H9 (cell line): Measurements from ENCODE around the gene FRYL. TPM values are rescaled to one million over a fixed set of nuclear protein-coding genes. Genes with fewer than 3 reads are reported as not detected.

Source experiments
- DNase-seq: peaks from one replicate; pipeline ENCODE4 v3.0.0-alpha.2; 2017
- H2AFZ ChIP-seq: one replicate; pipeline ENCODE4 v1.6.1; 2013; ENCODE audit warnings: mild to moderate bottlenecking, low read length, control low read depth, moderate library complexity
- H2AK5ac ChIP-seq: 2 replicates; pipeline ENCODE4 v1.6.1; 2013; ENCODE audit warnings: low read length, control low read depth, mixed read lengths; ENCODE audit not compliant: insufficient read length
- H2BK120ac ChIP-seq: one replicate; pipeline ENCODE4 v1.6.1; 2013; ENCODE audit warnings: low read depth, mild to moderate bottlenecking, low read length, control low read depth, inconsistent platforms; ENCODE audit not compliant: poor library complexity, severe bottlenecking
- H2BK12ac ChIP-seq: 2 replicates; pipeline ENCODE4 v1.6.1; 2013; ENCODE audit warnings: low read length, control low read depth, mixed read lengths, low read depth; ENCODE audit not compliant: insufficient read length
- H2BK15ac ChIP-seq: 2 replicates; pipeline ENCODE4 v1.6.1; 2013; ENCODE audit warnings: low read depth, low read length, control low read depth
- H2BK20ac ChIP-seq: one replicate; pipeline ENCODE4 v1.6.1; 2013; ENCODE audit warnings: low read depth, mild to moderate bottlenecking, low read length, control low read depth, inconsistent platforms; ENCODE audit not compliant: poor library complexity, severe bottlenecking
- H2BK5ac ChIP-seq: 2 replicates; pipeline ENCODE4 v1.6.1; 2013; ENCODE audit warnings: low read length, control low read depth, mixed read lengths; ENCODE audit not compliant: insufficient read length
- H3K14ac ChIP-seq: 2 replicates; pipeline ENCODE4 v1.6.1; 2013; ENCODE audit warnings: low read length, control low read depth; ENCODE audit not compliant: insufficient read depth
- H3K18ac ChIP-seq: 2 replicates; pipeline ENCODE4 v1.6.1; 2013; ENCODE audit warnings: low read depth, mild to moderate bottlenecking, mixed read lengths, low read length, control low read depth; ENCODE audit not compliant: insufficient read length
- H3K23ac ChIP-seq: 2 replicates; pipeline ENCODE4 v1.6.1; 2013; ENCODE audit warnings: low read length, control low read depth, mixed read lengths, low read depth; ENCODE audit not compliant: insufficient read length
- H3K23me2 ChIP-seq: 2 replicates; pipeline ENCODE4 v1.6.1; 2013; ENCODE audit warnings: low read depth, mild to moderate bottlenecking, mixed read lengths, low read length, control low read depth; ENCODE audit not compliant: insufficient read length, poor library complexity, severe bottlenecking
- H3K27ac ChIP-seq: 2 replicates; pipeline ENCODE4 v1.5.1; 2013; ENCODE audit warnings: low read length, control low read depth, mixed read lengths, low read depth; ENCODE audit not compliant: insufficient read length
- H3K27me3 ChIP-seq: 2 replicates; pipeline ENCODE4 v1.6.1; 2013; ENCODE audit warnings: low read length, control low read depth, inconsistent platforms; ENCODE audit not compliant: insufficient read depth
- H3K4ac ChIP-seq: 2 replicates; pipeline ENCODE4 v1.6.1; 2013; ENCODE audit warnings: low read depth, mild to moderate bottlenecking, control low read depth, inconsistent platforms, low read length, moderate library complexity
- H3K4me1 ChIP-seq: 2 replicates; pipeline ENCODE4 v1.6.1; 2013; ENCODE audit warnings: low read length, control low read depth, inconsistent platforms; ENCODE audit not compliant: insufficient read depth
- H3K4me2 ChIP-seq: 2 replicates; pipeline ENCODE4 v1.6.1; 2013; ENCODE audit warnings: low read length, control low read depth, mixed read lengths; ENCODE audit not compliant: insufficient read length, insufficient read depth
- H3K56ac ChIP-seq: 2 replicates; pipeline ENCODE4 v1.6.1; 2013; ENCODE audit warnings: low read depth, mild to moderate bottlenecking, mixed read lengths, low read length, control low read depth; ENCODE audit not compliant: insufficient read length
- H3K79me1 ChIP-seq: 2 replicates; pipeline ENCODE4 v1.6.1; 2013; ENCODE audit warnings: low read depth, mild to moderate bottlenecking, moderate library complexity, low read length, control low read depth, inconsistent platforms; ENCODE audit not compliant: insufficient read depth, poor library complexity, severe bottlenecking
- H3K79me2 ChIP-seq: 2 replicates; pipeline ENCODE4 v1.6.1; 2013; ENCODE audit warnings: low read length, control low read depth, inconsistent platforms; ENCODE audit not compliant: insufficient read depth
- H3K9ac ChIP-seq: 2 replicates; pipeline ENCODE4 v1.6.1; 2013; ENCODE audit warnings: low read length, control low read depth, mixed read lengths; ENCODE audit not compliant: insufficient read length; ENCODE audit errors: extremely low read depth
- H3K9me3 ChIP-seq: one replicate; pipeline ENCODE4 v1.6.1; 2013; ENCODE audit warnings: low read depth, low read length, inconsistent platforms; ENCODE audit not compliant: control insufficient read depth
- H3T11ph ChIP-seq: one replicate; pipeline ENCODE4 v1.6.1; 2013; ENCODE audit warnings: mild to moderate bottlenecking, low read length, control low read depth, inconsistent platforms
- H4K20me1 ChIP-seq: one replicate; pipeline ENCODE4 v1.6.1; 2013; ENCODE audit not compliant: control insufficient read depth, insufficient read length, insufficient read depth
- H4K5ac ChIP-seq: 2 replicates; pipeline ENCODE4 v1.6.1; 2013; ENCODE audit warnings: low read depth, mild to moderate bottlenecking, mixed read lengths, low read length, control low read depth; ENCODE audit not compliant: insufficient read length
- H4K8ac ChIP-seq: replicated peaks from 2 replicates; pipeline ENCODE4 v1.6.1; 2013; ENCODE audit warnings: low read length, control low read depth, mixed read lengths, low read depth; ENCODE audit not compliant: insufficient read length
- H4K91ac ChIP-seq: 2 replicates; pipeline ENCODE4 v1.6.1; 2013; ENCODE audit warnings: low read depth, mild to moderate bottlenecking, moderate library complexity, mixed read lengths, low read length, control low read depth; ENCODE audit not compliant: insufficient read length
- H3K27ac Mint-ChIP-seq, 3 experiments: 2 replicates in 2 of 3; 3 replicates in 1 of 3; pipeline ENCODE4 v1.8.0; 2020 to 2021; ENCODE audit warnings: mixed read lengths in 3 of 3, mild to moderate bottlenecking in 1 of 3, moderate library complexity in 1 of 3
- H3K27me3 Mint-ChIP-seq: 2 replicates; pipeline ENCODE4 v1.8.0; 2021; ENCODE audit warnings: low read depth, mild to moderate bottlenecking, moderate library complexity, mixed read lengths
- H3K36me3 Mint-ChIP-seq, 3 experiments: 2 replicates in 2 of 3; 3 replicates in 1 of 3; pipeline ENCODE4 v1.8.0; 2020 to 2021; ENCODE audit warnings: low read depth in 3 of 3, mixed read lengths in 3 of 3; ENCODE audit not compliant: insufficient read depth in 1 of 3
- H3K4me1 Mint-ChIP-seq, 2 experiments: 2 replicates each; pipeline ENCODE4 v1.8.0; 2020; ENCODE audit warnings: mixed read lengths in 2 of 2
- H3K4me3 Mint-ChIP-seq, 2 experiments: 2 replicates in 1 of 2; 3 replicates in 1 of 2; pipeline ENCODE4 v1.8.0; 2020 to 2021; ENCODE audit warnings: mild to moderate bottlenecking in 2 of 2, mixed read lengths in 2 of 2, moderate library complexity in 1 of 2
- H3K9me3 Mint-ChIP-seq, 2 experiments: 2 replicates in 1 of 2; 3 replicates in 1 of 2; pipeline ENCODE4 v1.8.0; 2020; ENCODE audit warnings: mild to moderate bottlenecking in 2 of 2, mixed read lengths in 2 of 2, moderate library complexity in 1 of 2
- CTCF ChIP-seq: fragments of 200-600 bp; sonication (generic); conservative IDR thresholded peaks from 3 replicates; pipeline ENCODE4 v1.8.0; 2021; ENCODE audit warnings: antibody characterized with exemption, mild to moderate bottlenecking
- WGBS: extraction: QIAGEN DNeasy Blood & Tissue Kit; methylation state at CpG from one replicate; pipeline ENCODE4 v1.1.7; 2013; ENCODE audit warnings: missing lambda C conversion rate, low lambda C conversion rate, mixed read lengths; ENCODE audit not compliant: insufficient read length; ENCODE audit errors: extremely low coverage; 5-methylcytosine and 5-hydroxymethylcytosine counted together
- total RNA-seq: library from RNA; stranded (reverse); gene quantifications from 2 replicates; pipeline ENCODE4 v1.2.1, GENCODE V29; 2021

The FRYL gene
- total RNA-seq, 1 experiment from 2014 or later, result 31.5 TPM

GRCh38 chr4:48634688-48635308 is 145.3 kb downstream of the FRYL start:
- peaks cover 2% of the 10 kb centered on the region in 2 experiments; a peak in 1 of 4 replicates for H3K4me1 Mint-ChIP-seq

More at GRCh38 chr4:48634688-48635308, 145.3 kb downstream of the FRYL start:
- H3T11ph ChIP-seq, result no peak overlapping the region
- no peak overlapping the region for H3K56ac ChIP-seq
- no peaks in the 10 kb centered on the region for H3K4me1 ChIP-seq
- H3K27ac Mint-ChIP-seq, result no peak overlapping the region
- no peak overlapping the region for H2AK5ac ChIP-seq
- H3K23me2 ChIP-seq, result no peaks in the 10 kb centered on the region
- H3K27ac ChIP-seq, result no peak overlapping the region
- H3K9me3 Mint-ChIP-seq, result no peaks in the 10 kb centered on the region
- no peak overlapping the region for H2BK20ac ChIP-seq
- H2AFZ ChIP-seq, result no peak overlapping the region
- DNase-seq, result no peak
- H4K20me1 ChIP-seq, result no peaks in the 10 kb centered on the region
- no peak overlapping the region for H4K8ac ChIP-seq
- no peak overlapping the region for H3K4me2 ChIP-seq
- no peak overlapping the region for H4K5ac ChIP-seq
- H4K91ac ChIP-seq, result no peak overlapping the region
- H3K27me3 Mint-ChIP-seq, result no peaks in the 10 kb centered on the region
- no peaks in the 10 kb centered on the region; the same call in 1 of the 2 replicates for H3K79me2 ChIP-seq
- TF ChIP-seq CTCF, result no peak
- H3K14ac ChIP-seq, result no peak overlapping the region
- H3K4me3 Mint-ChIP-seq, result no peak overlapping the region
- no peak overlapping the region for H2BK15ac ChIP-seq
- H3K27me3 ChIP-seq, result no peaks in the 10 kb centered on the region
- no peak overlapping the region for H2BK5ac ChIP-seq
- no peak overlapping the region for H2BK120ac ChIP-seq
- H3K4ac ChIP-seq, result no peak overlapping the region
- H3K23ac ChIP-seq, result no peak overlapping the region
- no peak overlapping the region for H3K18ac ChIP-seq
- no peak overlapping the region for H3K9ac ChIP-seq
- H3K36me3 Mint-ChIP-seq, result peaks cover 0 to 3% (median 0%) of the 10 kb centered on the region in 3 experiments; a peak in 2 of 7 replicates
- H3K9me3 ChIP-seq, result no peaks in the 10 kb centered on the region
- H2BK12ac ChIP-seq, result no peak overlapping the region
- no CpG with 5 or more reads among the region's 2 CpGs for WGBS
- H3K79me1 ChIP-seq, result no peaks in the 10 kb centered on the region
